ENCODE data around the gene SFI1.

The SFI1 gene

GRCh38 chr22:31661851-31662667, 165.7 kb downstream of the SFI1 start, which contains the start of gene PISD:
Gene PISD, minus strand, starts transcription at chr22:31662215. Its CDS starts 7 bp downstream, at chr22:31662208.
- Histone ChIP-seq H3K36me3 (ENCODE audit: control insufficient read depth, insufficient read depth, low read length) (no peaks in the 10 kb centered on the region), H3K4me3 (ENCODE audit: insufficient read depth, low read depth, low read length, poor library complexity, severe bottlenecking) (peak within 1 kb of the TSS; percentile 97), H3K4me1 (ENCODE audit: control insufficient read depth, insufficient read depth, low read length, poor library complexity, severe bottlenecking) (peaks cover 9% of the 10 kb centered on the region)

GRCh38 chr22:31662668-31663037, 166.3 kb downstream of the SFI1 start:
- DNase-seq, result no peak
- H3K4me1 ChIP-seq (ENCODE audit: control insufficient read depth, insufficient read depth, low read length, poor library complexity, severe bottlenecking), result peaks cover 9% of the 10 kb centered on the region
- peak overlapping the region; percentile 97 for H3K4me3 ChIP-seq (ENCODE audit: insufficient read depth, low read depth, low read length, poor library complexity, severe bottlenecking)
- peak overlapping the region; percentile 73 for H3K27ac ChIP-seq (ENCODE audit: insufficient read depth, low read length, poor library complexity, severe bottlenecking)
- H3K27me3 ChIP-seq (replicated peaks; ENCODE audit: control insufficient read depth, insufficient read depth, low read length, poor library complexity, severe bottlenecking), result no peaks in the 10 kb centered on the region
- no peaks in the 10 kb centered on the region for H3K36me3 ChIP-seq (ENCODE audit: control insufficient read depth, insufficient read depth, low read length)
- H3K9me3 ChIP-seq (ENCODE audit: control insufficient read depth, low read length), result no peaks in the 10 kb centered on the region

More at GRCh38 chr22:31661851-31662667, 165.7 kb downstream of the SFI1 start, which contains the start of gene PISD:
- peak; percentile 91 to 95 (median 94) for DNase-seq
- H3K9me3 ChIP-seq (ENCODE audit: control insufficient read depth, low read length), result no peaks in the 10 kb centered on the region
- H3K27ac ChIP-seq (ENCODE audit: insufficient read depth, low read length, poor library complexity, severe bottlenecking), result peak within 1 kb of the TSS; percentile 73
- no peaks in the 10 kb centered on the region for H3K27me3 ChIP-seq (replicated peaks; ENCODE audit: control insufficient read depth, insufficient read depth, low read length, poor library complexity, severe bottlenecking)

Measured in effector memory CD4-positive, alpha-beta T cell (primary cell).